Daoy (cell line): Measurements from ENCODE around the gene APH1B. TPM values are rescaled to one million over a fixed set of nuclear protein-coding genes. Genes with fewer than 3 reads are reported as not detected.
"Not testable (repeated sequence)": the region's sequence is repeated elsewhere in the genome, so short reads cannot be mapped to it uniquely, and the experiment has no call there.

ENCODE experiments used
- DNase-seq: peaks from one replicate; pipeline ENCODE4 v3.0.0-alpha.2; 2015; ENCODE audit warnings: low read depth
- total RNA-seq: library from RNA; depleted of rRNA; stranded (reverse); fragments of >200 nt; shearing (Covaris generic); gene quantifications from 2 replicates; pipeline ENCODE4 v1.2.3, GENCODE V29; 2014; rRNA removed

Gene APH1B
- total RNA-seq, result 7.8 and 8.1 TPM in 2 replicates

- DNase-seq, result peak; percentile 82
Measured at GRCh38 chr15:63277038-63277892, at the start of gene APH1B. Gene APH1B (plus strand): TSS chr15:63277605. CDS start chr15:63277624, 19 bp downstream.

GRCh38 chr15:63227689-63228088, 49.7 kb upstream of the APH1B start:
- no peak for DNase-seq

- DNase-seq, result no peak
Measured at GRCh38 chr15:63231206-63231605, 46.2 kb upstream of the APH1B start.

- DNase-seq, result no peak
Measured at GRCh38 chr15:63231706-63232105, 45.7 kb upstream of the APH1B start.

GRCh38 chr15:63232405-63232804, 45.0 kb upstream of the APH1B start:
- peak; percentile 24 for DNase-seq

GRCh38 chr15:63232943-63233342, 44.5 kb upstream of the APH1B start:
- no peak for DNase-seq

GRCh38 chr15:63233667-63234423, 43.6 kb upstream of the APH1B start:
- DNase-seq, result peak; percentile 22

GRCh38 chr15:63234451-63234870, 42.9 kb upstream of the APH1B start:
- peak; percentile 65 for DNase-seq

- DNase-seq, result peak; percentile 76
Measured at GRCh38 chr15:63236272-63236671, 41.1 kb upstream of the APH1B start.

- not testable (repeated sequence) for DNase-seq
Measured at GRCh38 chr15:63237086-63237485, 40.3 kb upstream of the APH1B start.

GRCh38 chr15:63238171-63238570, 39.2 kb upstream of the APH1B start:
- DNase-seq, result no peak

- DNase-seq, result peak; percentile 84
Measured at GRCh38 chr15:63238796-63239195, 38.6 kb upstream of the APH1B start.

- DNase-seq, result no peak
Measured at GRCh38 chr15:63240109-63240508, 37.3 kb upstream of the APH1B start.

- no peak for DNase-seq
Measured at GRCh38 chr15:63241316-63241715, 36.1 kb upstream of the APH1B start.

- no peak for DNase-seq
Measured at GRCh38 chr15:63243101-63243500, 34.3 kb upstream of the APH1B start.

GRCh38 chr15:63243776-63244175, 33.6 kb upstream of the APH1B start:
- DNase-seq, result no peak

- peak; percentile 15 for DNase-seq
Measured at GRCh38 chr15:63244399-63244798, 33.0 kb upstream of the APH1B start.

GRCh38 chr15:63244976-63245645, 32.3 kb upstream of the APH1B start:
- DNase-seq, result no peak

GRCh38 chr15:63246691-63247469, 30.5 kb upstream of the APH1B start:
- DNase-seq, result no peak

- peak; percentile 73 for DNase-seq
Measured at GRCh38 chr15:63250312-63250965, 27.0 kb upstream of the APH1B start.

GRCh38 chr15:63251701-63252100, 25.7 kb upstream of the APH1B start:
- DNase-seq, result no peak
